ENCODE results near the gene NKX6-2. TPM values are rescaled to one million over a fixed set of nuclear protein-coding genes. Genes with fewer than 3 reads are reported as not detected.

NKX6-2 gene
- total and polyA plus RNA-seq, 2 experiments from 2014 or later, result 0.24 to 9.3 TPM

GRCh38 chr10:132770061-132771021, 15.6 kb downstream of the NKX6-2 start (continued):
- TF ChIP-seq, protein P1, sequence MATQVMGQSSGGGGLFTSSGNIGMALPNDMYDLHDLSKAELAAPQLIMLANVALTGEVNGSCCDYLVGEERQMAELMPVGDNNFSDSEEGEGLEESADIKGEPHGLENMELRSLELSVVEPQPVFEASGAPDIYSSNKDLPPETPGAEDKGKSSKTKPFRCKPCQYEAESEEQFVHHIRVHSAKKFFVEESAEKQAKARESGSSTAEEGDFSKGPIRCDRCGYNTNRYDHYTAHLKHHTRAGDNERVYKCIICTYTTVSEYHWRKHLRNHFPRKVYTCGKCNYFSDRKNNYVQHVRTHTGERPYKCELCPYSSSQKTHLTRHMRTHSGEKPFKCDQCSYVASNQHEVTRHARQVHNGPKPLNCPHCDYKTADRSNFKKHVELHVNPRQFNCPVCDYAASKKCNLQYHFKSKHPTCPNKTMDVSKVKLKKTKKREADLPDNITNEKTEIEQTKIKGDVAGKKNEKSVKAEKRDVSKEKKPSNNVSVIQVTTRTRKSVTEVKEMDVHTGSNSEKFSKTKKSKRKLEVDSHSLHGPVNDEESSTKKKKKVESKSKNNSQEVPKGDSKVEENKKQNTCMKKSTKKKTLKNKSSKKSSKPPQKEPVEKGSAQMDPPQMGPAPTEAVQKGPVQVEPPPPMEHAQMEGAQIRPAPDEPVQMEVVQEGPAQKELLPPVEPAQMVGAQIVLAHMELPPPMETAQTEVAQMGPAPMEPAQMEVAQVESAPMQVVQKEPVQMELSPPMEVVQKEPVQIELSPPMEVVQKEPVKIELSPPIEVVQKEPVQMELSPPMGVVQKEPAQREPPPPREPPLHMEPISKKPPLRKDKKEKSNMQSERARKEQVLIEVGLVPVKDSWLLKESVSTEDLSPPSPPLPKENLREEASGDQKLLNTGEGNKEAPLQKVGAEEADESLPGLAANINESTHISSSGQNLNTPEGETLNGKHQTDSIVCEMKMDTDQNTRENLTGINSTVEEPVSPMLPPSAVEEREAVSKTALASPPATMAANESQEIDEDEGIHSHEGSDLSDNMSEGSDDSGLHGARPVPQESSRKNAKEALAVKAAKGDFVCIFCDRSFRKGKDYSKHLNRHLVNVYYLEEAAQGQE (IDR thresholded peaks at IDR 0.05; ENCODE audit: unreplicated experiment), result no peak

GRCh38 chr10:132768346-132769248, 17.4 kb downstream of the NKX6-2 start:
- no peaks in the 10 kb centered on the region for H3K4me1 ChIP-seq (ENCODE audit: insufficient read depth)
- no peak overlapping the region for H3K4me2 ChIP-seq
- no peaks in the 10 kb centered on the region for H3K79me2 ChIP-seq (replicated peaks; ENCODE audit: insufficient read depth)
- DNase-seq (ENCODE audit: low spot score) (no peak), ATAC-seq (no peak)
- no peak overlapping the region for H3K4me3 ChIP-seq
- H3K27ac Mint-ChIP-seq, result no peak overlapping the region
- H3K27me3 Mint-ChIP-seq (ENCODE audit: insufficient read depth, low read depth, poor library complexity), result peaks cover 9% of the 10 kb centered on the region
- H3K27me3 ChIP-seq (ENCODE audit: insufficient read depth), result no peaks in the 10 kb centered on the region
- no peaks in the 10 kb centered on the region for H3K9me2 ChIP-seq (ENCODE audit: insufficient read depth)
- H3K36me3 Mint-ChIP-seq (ENCODE audit: low read depth), result peaks cover 4% of the 10 kb centered on the region
- 0 out of 2 replicates have a peak, but pooled peaks cover 3% of the 10 kb centered on the region for H3F3A ChIP-seq (replicated peaks; ENCODE audit: low read depth)
- H3K4me1 Mint-ChIP-seq, result no peaks in the 10 kb centered on the region; the same call in 2 of the 3 replicates
- no peaks in the 10 kb centered on the region for H3K36me3 ChIP-seq (ENCODE audit: insufficient read depth)
- H3K4me3 Mint-ChIP-seq, result no peak overlapping the region
- H3K27ac ChIP-seq (ENCODE audit: low read depth), result no peak overlapping the region
- no peaks in the 10 kb centered on the region; the same call in 2 of the 3 replicates for H3K9me3 Mint-ChIP-seq
- no peak overlapping the region for H2AFZ ChIP-seq
- no peaks in the 10 kb centered on the region for H4K20me1 ChIP-seq (replicated peaks; ENCODE audit: insufficient read depth)
- TF ChIP-seq, protein P1 (IDR thresholded peaks at IDR 0.05; ENCODE audit: unreplicated experiment), result no peak
- TF ChIP-seq STAT1 (IDR thresholded peaks at IDR 0.05; ENCODE audit: unreplicated experiment) (no peak), EZH2phosphoT487 (IDR thresholded peaks at IDR 0.05; ENCODE audit: unreplicated experiment) (no peak), ZNF462 (CRISPR knock-in tag; IDR thresholded peaks at IDR 0.05) (no peak), EZH2 (IDR thresholded peaks at IDR 0.05; ENCODE audit: low read depth, unreplicated experiment) (no peak)
